GM18951 (cell line): ENCODE measurements around the gene PAX7.
"Not testable (repeated sequence)": the region's sequence is repeated elsewhere in the genome, so short reads cannot be mapped to it uniquely, and the experiment has no call there.

Source experiments
- POLR2A ChIP-seq: IDR thresholded peaks from 4 replicates; pipeline ENCODE4 v1.6.1; 2011; ENCODE audit warnings: mild to moderate bottlenecking; ENCODE audit not compliant: insufficient read length, insufficient read depth; ENCODE audit errors: extremely low read depth
- in situ Hi-C: fragments of 300-500 bp; cut with MboI; formaldehyde crosslinking; loops from one replicate; pipeline ENCODE4 v1.12.0; 2022; ENCODE audit warnings: low sequenced_read_pairs, mixed read lengths, inconsistent platforms; ENCODE audit not compliant: unreplicated experiment

PAX7 gene

GRCh38 chr1:18731591-18732235 lies 101.1 kb downstream of the PAX7 start:
- no peak for TF ChIP-seq POLR2A
- in situ Hi-C loops = no loop called here

- TF ChIP-seq POLR2A = no peak
- in situ Hi-C loops = no loop called here
Observed at GRCh38 chr1:18732686-18733085, 102.0 kb downstream of the PAX7 start.

GRCh38 chr1:18734001-18734400 lies 103.4 kb downstream of the PAX7 start:
- TF ChIP-seq POLR2A = no peak
- in situ Hi-C loops = no loop called here

GRCh38 chr1:18734461-18735223 lies 104.0 kb downstream of the PAX7 start:
- no peak for TF ChIP-seq POLR2A

GRCh38 chr1:18735224-18735997 lies 104.8 kb downstream of the PAX7 start:
- in situ Hi-C loops = no loop called here
- TF ChIP-seq POLR2A = no peak

More at GRCh38 chr1:18734461-18735223, 104.0 kb downstream of the PAX7 start:
- in situ Hi-C loops = no loop called here

GRCh38 chr1:18736958-18737357 lies 106.3 kb downstream of the PAX7 start:
- in situ Hi-C loops = no loop called here
- TF ChIP-seq POLR2A = no peak

GRCh38 chr1:18738126-18738525 lies 107.5 kb downstream of the PAX7 start:
- no peak for TF ChIP-seq POLR2A
- in situ Hi-C loops = no loop called here

- TF ChIP-seq POLR2A = no peak
- in situ Hi-C loops = no loop called here
Observed at GRCh38 chr1:18738617-18739016, 108.0 kb downstream of the PAX7 start.

GRCh38 chr1:18739408-18739807 lies 108.8 kb downstream of the PAX7 start:
- no peak for TF ChIP-seq POLR2A

GRCh38 chr1:18739897-18740296 lies 109.3 kb downstream of the PAX7 start:
- in situ Hi-C loops = no loop called here
- TF ChIP-seq POLR2A = no peak

More at GRCh38 chr1:18739408-18739807, 108.8 kb downstream of the PAX7 start:
- in situ Hi-C loops = no loop called here

GRCh38 chr1:18740617-18741016 lies 110.0 kb downstream of the PAX7 start:
- in situ Hi-C loops = no loop called here
- TF ChIP-seq POLR2A = no peak

- in situ Hi-C loops = no loop called here
- TF ChIP-seq POLR2A = no peak
Observed at GRCh38 chr1:18743233-18743632, 112.6 kb downstream of the PAX7 start.

GRCh38 chr1:18744381-18744780 lies 113.7 kb downstream of the PAX7 start:
- in situ Hi-C loops = not testable (repeated sequence)
